ENCODE results near the gene RANBP2.

- TF ChIP-seq PHF8 (IDR thresholded peaks at IDR 0.05; ENCODE audit: borderline replicate concordance, low read length) (no peak), USF2 (CRISPR knock-in tag; IDR thresholded peaks at IDR 0.05) (no peak), L3MBTL2 (IDR thresholded peaks at IDR 0.05) (no peak), ZNF644 (tag; IDR thresholded peaks at IDR 0.05; ENCODE audit: low read depth) (no peak), SIRT6 (IDR thresholded peaks at IDR 0.05; ENCODE audit: low read depth, low read length) (no peak), MAFF (IDR thresholded peaks at IDR 0.05; ENCODE audit: low read length) (no peak)
Observed at GRCh38 chr2:108825736-108826135, 106.5 kb downstream of the RANBP2 start.
